ENCODE measurements around the gene ABCA9.
"Not testable (repeated sequence)": the region's sequence is repeated elsewhere in the genome, so short reads cannot be mapped to it uniquely, and the experiment has no call there.

ABCA9 gene

GRCh38 chr17:69042308-69042707 lies 18.4 kb downstream of the ABCA9 start:
- no peak for DNase-seq (ENCODE audit: low spot score)

- DNase-seq (ENCODE audit: low spot score) = no peak
Measured at GRCh38 chr17:69031839-69032238, 28.9 kb downstream of the ABCA9 start.

GRCh38 chr17:69030169-69030568 lies 30.6 kb downstream of the ABCA9 start:
- DNase-seq (ENCODE audit: low spot score) = no peak

- DNase-seq (ENCODE audit: low spot score) = no peak
Measured at GRCh38 chr17:69018687-69019086, 42.0 kb downstream of the ABCA9 start.

GRCh38 chr17:69018022-69018615 lies 42.6 kb downstream of the ABCA9 start:
- DNase-seq (ENCODE audit: low spot score) = no peak

GRCh38 chr17:69015631-69016030 lies 45.1 kb downstream of the ABCA9 start:
- no peak for DNase-seq (ENCODE audit: low spot score)

- DNase-seq (ENCODE audit: low spot score) = no peak
Measured at GRCh38 chr17:69012895-69013805, 47.6 kb downstream of the ABCA9 start.

GRCh38 chr17:69009930-69010329 lies 50.8 kb downstream of the ABCA9 start:
- no peak for DNase-seq (ENCODE audit: low spot score)

- not testable (repeated sequence) for DNase-seq (ENCODE audit: low spot score)
Measured at GRCh38 chr17:69004759-69005158, 56.0 kb downstream of the ABCA9 start.

- not testable (repeated sequence) for DNase-seq (ENCODE audit: low spot score)
Measured at GRCh38 chr17:68999743-69000142, 61.0 kb downstream of the ABCA9 start.

- DNase-seq (ENCODE audit: low spot score) = no peak
Measured at GRCh38 chr17:68993112-68993511, 67.6 kb downstream of the ABCA9 start.

GRCh38 chr17:68987966-68988365 lies 72.8 kb downstream of the ABCA9 start:
- DNase-seq (ENCODE audit: low spot score) = no peak

GRCh38 chr17:68981288-68981687 lies 79.4 kb downstream of the ABCA9 start:
- DNase-seq (ENCODE audit: low spot score) = no peak

GRCh38 chr17:68973098-68973846 lies 87.5 kb downstream of the ABCA9 start:
- no peak for DNase-seq (ENCODE audit: low spot score)

- DNase-seq (ENCODE audit: low spot score) = no peak
Measured at GRCh38 chr17:68972119-68972704, 88.5 kb downstream of the ABCA9 start.

- DNase-seq (ENCODE audit: low spot score) = no peak
Measured at GRCh38 chr17:68969101-68969500, 91.6 kb downstream of the ABCA9 start.

GRCh38 chr17:68963958-68964357 lies 96.8 kb downstream of the ABCA9 start:
- no peak for DNase-seq (ENCODE audit: low spot score)

- no peak for DNase-seq (ENCODE audit: low spot score)
Measured at GRCh38 chr17:68961214-68961882, 99.4 kb downstream of the ABCA9 start.

GRCh38 chr17:68959117-68959516 lies 101.6 kb downstream of the ABCA9 start:
- not testable (repeated sequence) for DNase-seq (ENCODE audit: low spot score)

GRCh38 chr17:68957944-68958343 lies 102.8 kb downstream of the ABCA9 start:
- DNase-seq (ENCODE audit: low spot score) = no peak

GRCh38 chr17:68955181-68955841 lies 105.4 kb downstream of the ABCA9 start, which contains the start of gene ABCA8:
TSS of gene ABCA8 (minus strand) at chr17:68955392. CDS start at chr17:68942034, 13,358 bp downstream.
- no peak for DNase-seq (ENCODE audit: low spot score)

All from CD4-positive, alpha-beta T cell treated with Interleukin-15 for 4 hours (primary cell).